Measurements from ENCODE around the gene ABCA10.
"Not testable (repeated sequence)": the region's sequence is repeated elsewhere in the genome, so short reads cannot be mapped to it uniquely, and the experiment has no call there.

ABCA10 gene

DNA sequence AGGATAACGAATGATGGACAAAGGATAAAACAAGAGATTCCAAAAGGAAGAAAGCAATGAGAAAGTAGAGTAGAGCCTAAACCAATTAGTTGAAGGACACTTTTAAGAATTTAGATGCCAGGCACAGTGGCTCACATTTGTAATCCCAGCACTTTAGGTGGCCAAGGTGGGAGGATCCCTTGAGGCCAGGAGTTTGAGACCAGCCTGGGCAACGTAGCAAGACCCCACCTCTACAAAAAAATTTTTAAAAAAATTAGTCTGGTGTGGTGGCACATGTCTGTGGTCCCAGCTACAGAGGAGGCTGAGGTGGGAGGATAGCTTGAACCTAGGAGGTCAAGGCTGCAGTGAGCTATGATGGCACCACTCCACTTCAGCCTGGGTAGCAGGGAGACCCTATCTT is 20.0 kb downstream of the ABCA10 start:
- Histone ChIP-seq H3K4me3 (ENCODE audit: low read depth, low read length) (no peak overlapping the region), H3K27me3 (ENCODE audit: control insufficient read depth, insufficient read depth, low read length) (no peaks in the 10 kb centered on the region), H3K4me1 (no peaks in the 10 kb centered on the region), H3K4me2 (ENCODE audit: low read length) (no peak overlapping the region), H3K36me3 (ENCODE audit: control insufficient read depth, insufficient read depth, low read length) (no peaks in the 10 kb centered on the region), H3K27ac (no peak overlapping the region), H3K79me2 (no peaks in the 10 kb centered on the region), H2AFZ (no peak overlapping the region), H3K9me3 (ENCODE audit: control insufficient read depth, low read length) (no peaks in the 10 kb centered on the region), H3K9ac (no peak overlapping the region)
- TF ChIP-seq, protein P1, sequence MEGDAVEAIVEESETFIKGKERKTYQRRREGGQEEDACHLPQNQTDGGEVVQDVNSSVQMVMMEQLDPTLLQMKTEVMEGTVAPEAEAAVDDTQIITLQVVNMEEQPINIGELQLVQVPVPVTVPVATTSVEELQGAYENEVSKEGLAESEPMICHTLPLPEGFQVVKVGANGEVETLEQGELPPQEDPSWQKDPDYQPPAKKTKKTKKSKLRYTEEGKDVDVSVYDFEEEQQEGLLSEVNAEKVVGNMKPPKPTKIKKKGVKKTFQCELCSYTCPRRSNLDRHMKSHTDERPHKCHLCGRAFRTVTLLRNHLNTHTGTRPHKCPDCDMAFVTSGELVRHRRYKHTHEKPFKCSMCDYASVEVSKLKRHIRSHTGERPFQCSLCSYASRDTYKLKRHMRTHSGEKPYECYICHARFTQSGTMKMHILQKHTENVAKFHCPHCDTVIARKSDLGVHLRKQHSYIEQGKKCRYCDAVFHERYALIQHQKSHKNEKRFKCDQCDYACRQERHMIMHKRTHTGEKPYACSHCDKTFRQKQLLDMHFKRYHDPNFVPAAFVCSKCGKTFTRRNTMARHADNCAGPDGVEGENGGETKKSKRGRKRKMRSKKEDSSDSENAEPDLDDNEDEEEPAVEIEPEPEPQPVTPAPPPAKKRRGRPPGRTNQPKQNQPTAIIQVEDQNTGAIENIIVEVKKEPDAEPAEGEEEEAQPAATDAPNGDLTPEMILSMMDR (IDR thresholded peaks at IDR 0.05): no peak

DNA sequence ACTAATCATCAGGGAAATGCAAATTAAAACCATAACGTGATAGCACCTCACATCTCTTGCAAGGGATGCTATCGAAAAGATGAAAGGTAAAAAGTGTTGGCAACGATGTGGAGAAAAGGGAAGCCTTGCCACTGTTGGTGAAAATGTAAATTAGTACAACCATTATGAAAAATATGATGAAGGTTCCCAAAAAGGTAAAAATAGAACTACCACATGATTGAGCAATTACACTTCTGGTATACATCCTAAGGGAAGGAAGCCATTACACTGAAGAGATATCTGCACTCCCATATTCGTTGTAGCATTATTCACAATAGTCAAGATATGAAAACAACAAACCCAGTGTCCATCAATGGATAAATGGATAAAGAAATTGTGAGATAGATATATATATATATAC is 21.5 kb downstream of the ABCA10 start:
- Histone ChIP-seq H3K27me3 (ENCODE audit: control insufficient read depth, insufficient read depth, low read length) (no peaks in the 10 kb centered on the region), H3K4me3 (ENCODE audit: low read depth, low read length) (no peak overlapping the region)

DNA sequence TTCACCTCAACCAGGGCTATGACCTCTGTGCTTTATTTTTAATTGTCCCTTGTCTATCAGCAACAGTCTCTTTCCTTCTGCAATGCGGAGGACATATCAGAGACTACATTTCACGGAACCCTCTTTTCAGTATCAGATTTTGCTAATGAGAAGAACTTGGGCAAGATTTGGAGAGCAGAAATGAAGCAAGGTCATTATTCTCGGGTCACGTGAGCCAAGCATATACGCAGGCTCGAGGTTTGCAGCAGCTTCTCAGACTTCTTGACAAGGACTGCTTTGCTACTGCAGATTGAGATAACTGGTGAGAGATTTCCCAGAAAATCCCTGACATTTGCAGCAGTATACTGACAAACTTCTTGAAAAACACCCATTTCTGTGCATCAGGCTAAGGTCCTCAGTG is 30.4 kb downstream of the ABCA10 start:
- Histone ChIP-seq H2AFZ (no peak overlapping the region), H3K9me3 (ENCODE audit: control insufficient read depth, low read length) (no peaks in the 10 kb centered on the region), H3K27me3 (ENCODE audit: control insufficient read depth, insufficient read depth, low read length) (no peaks in the 10 kb centered on the region), H3K4me2 (ENCODE audit: low read length) (no peak overlapping the region), H3K4me1 (no peaks in the 10 kb centered on the region), H3K36me3 (ENCODE audit: control insufficient read depth, insufficient read depth, low read length) (no peaks in the 10 kb centered on the region), H3K27ac (no peak overlapping the region), H3K9ac (no peak overlapping the region), H3K79me2 (no peaks in the 10 kb centered on the region), H3K4me3 (ENCODE audit: low read depth, low read length) (no peak overlapping the region)
- TF ChIP-seq, protein P1 (IDR thresholded peaks at IDR 0.05): no peak

More for the DNA sequence above, 21.5 kb downstream of the ABCA10 start:
- H3K9ac ChIP-seq: no peak overlapping the region
- no peak overlapping the region for H2AFZ ChIP-seq
- H3K9me3 ChIP-seq (ENCODE audit: control insufficient read depth, low read length): no peaks in the 10 kb centered on the region
- TF ChIP-seq, protein P1 (IDR thresholded peaks at IDR 0.05): no peak
- H3K79me2 ChIP-seq: no peaks in the 10 kb centered on the region
- no peaks in the 10 kb centered on the region for H3K4me1 ChIP-seq
- H3K36me3 ChIP-seq (ENCODE audit: control insufficient read depth, insufficient read depth, low read length): no peaks in the 10 kb centered on the region
- H3K4me2 ChIP-seq (ENCODE audit: low read length): no peak overlapping the region
- no peak overlapping the region for H3K27ac ChIP-seq

DNA sequence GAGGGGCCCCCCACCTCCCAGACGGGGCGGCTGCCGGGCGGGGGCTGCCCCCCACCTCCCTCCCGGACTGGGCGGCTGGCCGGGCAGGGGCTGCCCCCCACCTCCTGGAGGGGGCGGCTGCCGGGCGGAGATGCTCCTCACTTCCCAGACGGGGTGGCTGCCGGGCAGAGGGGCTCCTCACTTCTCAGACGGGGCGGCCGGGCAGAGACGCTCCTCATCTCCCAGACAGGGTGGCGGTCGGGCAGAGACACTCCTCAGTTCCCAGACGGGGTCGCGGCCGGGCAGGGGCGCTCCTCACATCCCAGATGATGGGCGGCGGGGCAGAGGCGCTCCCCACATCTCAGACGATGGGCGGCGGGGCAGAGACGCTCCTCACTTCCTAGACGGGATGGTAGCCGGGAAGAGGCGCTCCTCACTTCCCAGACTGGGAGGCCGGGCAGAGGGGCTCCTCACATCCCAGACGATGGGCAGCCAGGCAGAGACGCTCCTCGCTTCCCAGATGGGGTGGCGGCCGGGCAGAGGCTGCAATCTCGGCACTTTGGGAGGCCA is 32.4 kb downstream of the ABCA10 start:
- H3K36me3 ChIP-seq (ENCODE audit: control insufficient read depth, insufficient read depth, low read length); H3K4me1 ChIP-seq; H3K4me2 ChIP-seq (ENCODE audit: low read length); H3K27ac ChIP-seq; H3K79me2 ChIP-seq; H3K9me3 ChIP-seq (ENCODE audit: control insufficient read depth, low read length); H3K9ac ChIP-seq; H3K4me3 ChIP-seq (ENCODE audit: low read depth, low read length); H2AFZ ChIP-seq; H3K27me3 ChIP-seq (ENCODE audit: control insufficient read depth, insufficient read depth, low read length): not testable (repeated sequence)

DNA sequence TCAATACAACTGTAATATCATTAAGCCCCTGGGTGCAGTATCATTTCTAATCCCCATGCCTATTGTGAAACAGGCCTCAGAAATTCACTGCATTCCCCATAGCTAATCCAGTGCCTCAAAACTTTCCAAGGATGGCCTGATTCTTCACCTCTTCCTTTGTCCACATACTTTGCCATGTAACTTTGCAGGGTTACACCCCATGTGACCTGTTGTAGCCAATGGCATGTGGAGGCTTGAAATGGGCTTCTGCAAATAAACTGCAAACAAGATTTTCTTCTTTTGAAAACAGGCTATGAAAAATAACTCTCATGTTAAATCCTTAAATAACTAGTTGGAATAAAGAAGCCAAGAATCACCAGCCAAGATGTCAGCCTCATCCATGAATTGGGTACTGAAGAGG is 35.9 kb downstream of the ABCA10 start:
- Histone ChIP-seq H3K79me2 (no peaks in the 10 kb centered on the region), H3K27me3 (ENCODE audit: control insufficient read depth, insufficient read depth, low read length) (no peaks in the 10 kb centered on the region), H3K9ac (no peak overlapping the region), H3K4me1 (no peaks in the 10 kb centered on the region), H3K4me3 (ENCODE audit: low read depth, low read length) (no peak overlapping the region), H3K9me3 (ENCODE audit: control insufficient read depth, low read length) (no peaks in the 10 kb centered on the region), H3K4me2 (ENCODE audit: low read length) (no peak overlapping the region), H2AFZ (no peak overlapping the region), H3K27ac (no peak overlapping the region), H3K36me3 (ENCODE audit: control insufficient read depth, insufficient read depth, low read length) (no peaks in the 10 kb centered on the region)
- TF ChIP-seq, protein P1 (IDR thresholded peaks at IDR 0.05): no peak

Measured in parathyroid adenoma (tissue), 2 donors.